Measurements from ENCODE around the gene AQP2.

AQP2 gene

GRCh38 chr12:49920915-49921286 is 29.6 kb upstream of the AQP2 start:
- no peak for DNase-seq

GRCh38 chr12:49921299-49921698 is 29.2 kb upstream of the AQP2 start:
- DNase-seq: no peak

GRCh38 chr12:49921936-49922335 is 28.6 kb upstream of the AQP2 start:
- DNase-seq: no peak

GRCh38 chr12:49922349-49923034 is 28.0 kb upstream of the AQP2 start:
- DNase-seq: no peak

- DNase-seq: no peak
Observed at GRCh38 chr12:49923035-49923644, 27.4 kb upstream of the AQP2 start.

GRCh38 chr12:49923880-49924556 is 26.5 kb upstream of the AQP2 start:
- DNase-seq: no peak

- no peak for DNase-seq
Observed at GRCh38 chr12:49924628-49925246, 25.8 kb upstream of the AQP2 start.

- no peak for DNase-seq
Observed at GRCh38 chr12:49925433-49926204, 24.9 kb upstream of the AQP2 start.

- DNase-seq: no peak
Observed at GRCh38 chr12:49928471-49928870, 22.1 kb upstream of the AQP2 start.

GRCh38 chr12:49929581-49929980 is 21.0 kb upstream of the AQP2 start:
- no peak for DNase-seq

GRCh38 chr12:49930515-49931288 is 19.8 kb upstream of the AQP2 start:
- no peak for DNase-seq

- no peak for DNase-seq
Observed at GRCh38 chr12:49932023-49932422, 18.5 kb upstream of the AQP2 start.

GRCh38 chr12:49932533-49933130 is 17.9 kb upstream of the AQP2 start:
- DNase-seq: no peak

- DNase-seq: no peak
Observed at GRCh38 chr12:49933796-49934195, 16.7 kb upstream of the AQP2 start.

- DNase-seq: no peak
Observed at GRCh38 chr12:49934505-49934904, 16.0 kb upstream of the AQP2 start.

- DNase-seq: no peak
Observed at GRCh38 chr12:49936925-49937324, 13.6 kb upstream of the AQP2 start.

- DNase-seq: no peak
Observed at GRCh38 chr12:49937639-49938300, 12.8 kb upstream of the AQP2 start.

GRCh38 chr12:49939307-49939706 is 11.2 kb upstream of the AQP2 start:
- DNase-seq: no peak

- no peak for DNase-seq
Observed at GRCh38 chr12:49939707-49940106, 10.8 kb upstream of the AQP2 start.

- no peak for DNase-seq
Observed at GRCh38 chr12:49941556-49942511, 8.7 kb upstream of the AQP2 start.

Measured in NCI-H1930 (cell line).